GM19043 (cell line): ENCODE measurements around the gene ALK.

Experiments used
- ATAC-seq: cut with Tn5 transposase; IDR thresholded peaks from one replicate; pipeline ENCODE4 v1.9.1; 2021; ENCODE audit warnings: low read depth; ENCODE audit not compliant: unreplicated experiment

ALK gene

DNA sequence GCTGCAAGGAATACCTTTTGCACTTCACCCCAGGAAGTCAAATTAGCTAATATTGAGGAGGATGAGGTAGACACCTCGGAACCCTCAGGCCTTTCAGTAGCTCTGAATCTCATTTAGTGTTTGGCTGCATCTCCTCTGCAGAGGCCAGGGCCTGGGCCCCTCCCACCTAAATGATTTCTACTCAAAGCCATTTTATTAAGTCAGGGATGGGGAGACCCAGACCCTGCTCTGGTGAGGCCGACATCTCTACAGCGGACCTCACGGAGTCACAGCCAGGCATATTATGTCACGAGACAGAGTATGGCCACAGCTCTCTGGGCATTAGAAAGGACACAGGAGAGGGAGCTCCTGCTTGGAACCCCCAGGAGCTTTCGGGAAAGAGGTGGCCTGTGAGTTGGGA is 305.5 kb downstream of the ALK start:
- no peak for ATAC-seq

- ATAC-seq = no peak
These were observed 306.2 kb downstream of the ALK start for GRCh38 chr2:29615183-29615582.

GRCh38 chr2:29614295-29614830 is 307.0 kb downstream of the ALK start:
- no peak for ATAC-seq

GRCh38 chr2:29613792-29614266 is 307.6 kb downstream of the ALK start:
- ATAC-seq = no peak

DNA sequence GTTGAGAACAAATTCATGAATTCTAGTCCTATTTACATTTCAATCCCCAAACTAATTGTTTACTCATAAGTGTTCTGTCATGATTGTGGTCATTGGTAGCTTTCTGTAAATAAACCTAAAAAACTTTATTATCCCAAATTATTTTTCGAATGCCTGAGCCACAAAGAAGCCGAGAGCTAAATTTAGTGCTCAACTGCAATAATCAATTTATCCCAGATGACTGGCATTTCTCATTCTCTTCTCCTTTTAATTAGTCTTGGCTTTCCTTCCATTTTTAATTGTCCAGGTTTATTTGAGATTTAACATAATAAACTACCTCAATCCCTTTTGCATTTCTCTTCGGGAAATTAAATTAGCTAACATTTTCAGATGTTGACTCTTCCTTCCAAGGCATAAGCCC is 308.3 kb downstream of the ALK start:
- ATAC-seq = no peak

- no peak for ATAC-seq
These were observed 308.8 kb downstream of the ALK start for GRCh38 chr2:29612568-29612967.

- ATAC-seq = no peak
These were observed 309.5 kb downstream of the ALK start for GRCh38 chr2:29611850-29612249.

GRCh38 chr2:29611261-29611660 is 310.1 kb downstream of the ALK start:
- ATAC-seq = no peak

DNA sequence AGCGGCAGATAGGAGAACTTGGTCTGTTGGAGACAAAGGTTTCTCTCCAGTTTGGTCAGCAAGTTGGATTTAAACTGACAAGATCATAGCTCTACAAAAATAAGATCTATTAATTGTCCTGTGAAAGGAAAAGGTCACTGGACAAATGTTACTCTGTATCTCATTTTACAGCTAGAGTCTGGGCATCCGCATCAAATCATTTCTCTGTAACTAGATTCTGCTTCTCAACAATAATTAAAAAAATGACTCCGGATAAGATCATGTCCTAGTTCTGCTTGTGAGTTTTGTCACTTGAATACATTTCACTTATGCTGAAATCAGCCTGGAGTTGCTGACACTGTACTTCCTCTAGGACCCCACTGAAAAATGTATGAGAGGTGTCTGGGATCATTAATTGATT is 310.8 kb downstream of the ALK start:
- ATAC-seq = no peak

GRCh38 chr2:29607038-29607420 is 314.4 kb downstream of the ALK start:
- no peak for ATAC-seq

- ATAC-seq = no peak
These were observed 315.0 kb downstream of the ALK start for GRCh38 chr2:29606104-29607037.

DNA sequence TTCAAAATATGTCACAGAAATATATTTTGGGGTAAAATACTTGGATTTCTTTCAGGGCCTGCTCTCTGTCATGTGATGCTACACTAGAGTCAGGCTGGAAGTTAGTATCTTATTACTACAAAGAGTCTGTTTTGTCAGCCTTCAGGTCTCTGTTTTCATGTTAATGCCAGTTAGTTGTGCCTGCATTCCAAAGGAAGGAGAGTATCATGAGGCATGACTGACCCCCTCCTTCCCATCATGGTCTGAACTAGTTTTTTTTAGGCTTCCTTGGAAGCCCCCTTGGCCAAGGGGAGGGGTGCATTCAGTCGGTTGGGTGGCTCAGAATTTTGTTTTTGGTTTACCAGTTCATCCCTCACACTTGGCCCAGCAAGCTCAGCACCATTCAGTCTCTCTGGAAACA is 318.0 kb downstream of the ALK start:
- no peak for ATAC-seq

DNA sequence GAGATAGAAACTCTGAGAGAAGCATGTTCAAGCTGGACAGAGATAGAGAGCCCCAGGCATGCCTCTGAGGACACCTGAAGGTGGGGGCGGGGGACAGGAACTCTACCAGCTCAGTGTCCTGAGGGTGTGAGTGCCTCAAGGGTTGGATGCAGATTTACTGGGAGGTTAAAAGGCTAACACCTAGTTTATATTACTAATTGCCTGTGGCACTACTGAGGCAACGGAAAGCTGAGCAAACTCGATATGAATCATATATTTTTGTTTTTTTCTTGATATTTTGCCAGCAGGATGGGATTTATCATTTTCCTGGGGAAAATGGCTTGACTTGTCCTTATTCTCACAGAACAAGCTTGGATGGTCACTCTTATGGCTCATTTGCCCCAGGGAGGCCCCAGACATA is 319.5 kb downstream of the ALK start:
- no peak for ATAC-seq

- ATAC-seq = no peak
These were observed 320.1 kb downstream of the ALK start for GRCh38 chr2:29601321-29601720.

GRCh38 chr2:29599946-29600345 is 321.4 kb downstream of the ALK start:
- ATAC-seq = no peak

- no peak for ATAC-seq
These were observed 322.4 kb downstream of the ALK start for GRCh38 chr2:29598978-29599377.

DNA sequence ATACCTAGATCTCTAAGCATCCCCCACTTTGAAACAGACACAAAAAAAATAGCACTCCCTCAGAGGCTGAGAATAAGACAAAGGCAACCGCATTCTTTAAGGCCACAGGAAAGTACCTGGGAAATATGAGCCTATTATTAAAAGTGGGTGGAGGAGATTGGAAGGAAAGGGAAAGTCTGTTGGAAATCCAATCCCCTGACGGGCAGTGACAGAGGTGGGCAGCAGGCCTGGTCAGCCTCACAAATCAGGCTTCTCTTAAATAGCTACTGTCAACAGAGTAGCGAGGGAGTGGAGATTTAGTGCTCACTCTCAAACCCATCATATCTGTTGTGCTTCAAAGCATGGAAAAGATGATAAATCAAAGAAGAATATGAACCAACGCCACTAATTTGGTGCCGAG is 324.4 kb downstream of the ALK start:
- ATAC-seq = no peak

- ATAC-seq = no peak
These were observed 324.8 kb downstream of the ALK start for GRCh38 chr2:29596584-29596983.

GRCh38 chr2:29591600-29591999 is 329.8 kb downstream of the ALK start:
- no peak for ATAC-seq

DNA sequence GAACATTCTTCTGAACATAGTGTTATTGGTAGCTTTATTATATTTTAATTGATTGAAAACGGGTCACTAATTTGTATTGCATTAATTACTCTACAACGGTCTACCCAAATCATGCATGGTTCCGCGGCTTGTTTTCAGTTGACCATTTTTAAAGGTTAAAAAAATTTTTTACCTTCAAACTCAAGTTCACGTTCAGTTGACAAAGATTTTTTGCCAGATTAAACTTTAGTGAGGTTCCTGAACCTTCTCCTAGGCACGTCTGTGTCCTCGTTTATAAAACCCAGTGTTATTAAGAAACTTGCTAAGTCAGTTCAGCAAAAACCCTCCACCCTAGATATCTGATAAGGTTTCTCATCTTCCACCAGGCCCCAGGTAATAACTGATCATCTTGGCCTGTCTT is 331.2 kb downstream of the ALK start:
- ATAC-seq = no peak

GRCh38 chr2:29589440-29590103 is 331.8 kb downstream of the ALK start:
- ATAC-seq = no peak
